ENCODE results near the gene RPTOR.

DNA sequence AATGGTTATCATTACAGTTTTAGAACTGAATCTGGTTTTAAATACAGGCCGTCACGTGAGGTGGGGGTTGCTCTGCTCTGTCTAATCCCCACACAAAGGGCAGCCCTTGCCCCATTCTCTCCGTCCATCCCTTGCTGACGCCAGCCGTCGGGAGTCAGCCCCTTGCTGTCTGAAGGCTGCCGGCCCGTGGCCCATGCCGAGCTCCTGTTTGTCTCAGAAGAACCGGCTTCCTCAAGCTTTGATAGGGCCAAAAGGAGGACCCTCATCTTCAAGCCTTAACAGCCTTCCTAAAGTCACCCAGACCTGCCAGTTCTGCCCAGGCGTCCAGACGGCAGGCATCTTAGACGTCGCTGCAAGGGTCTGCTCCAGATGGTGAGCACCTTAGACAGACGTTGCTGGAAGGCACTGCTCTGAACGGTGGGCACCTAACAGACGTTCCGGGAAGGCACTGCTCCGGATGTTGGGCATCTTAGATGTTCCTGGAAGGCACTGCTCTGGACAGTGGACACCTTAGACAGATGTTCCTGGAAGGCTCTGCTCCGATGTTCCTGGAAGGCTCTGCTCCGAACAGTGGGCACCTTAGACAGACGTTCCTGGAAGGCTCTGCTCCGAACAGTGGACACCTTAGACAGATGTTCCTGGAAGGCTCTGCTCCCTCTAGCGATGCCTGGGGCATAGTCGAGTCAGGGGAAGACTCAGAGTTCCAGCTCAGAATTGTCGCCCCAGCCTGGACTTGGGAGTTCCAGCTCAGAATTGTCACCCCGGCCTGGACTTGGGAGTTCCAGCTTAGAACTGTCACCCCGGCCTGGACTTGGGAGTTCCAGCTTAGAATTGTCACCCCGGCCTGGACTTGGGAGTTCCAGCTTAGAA, 411.9 kb downstream of the RPTOR start:
- TF ChIP-seq, protein P1, sequence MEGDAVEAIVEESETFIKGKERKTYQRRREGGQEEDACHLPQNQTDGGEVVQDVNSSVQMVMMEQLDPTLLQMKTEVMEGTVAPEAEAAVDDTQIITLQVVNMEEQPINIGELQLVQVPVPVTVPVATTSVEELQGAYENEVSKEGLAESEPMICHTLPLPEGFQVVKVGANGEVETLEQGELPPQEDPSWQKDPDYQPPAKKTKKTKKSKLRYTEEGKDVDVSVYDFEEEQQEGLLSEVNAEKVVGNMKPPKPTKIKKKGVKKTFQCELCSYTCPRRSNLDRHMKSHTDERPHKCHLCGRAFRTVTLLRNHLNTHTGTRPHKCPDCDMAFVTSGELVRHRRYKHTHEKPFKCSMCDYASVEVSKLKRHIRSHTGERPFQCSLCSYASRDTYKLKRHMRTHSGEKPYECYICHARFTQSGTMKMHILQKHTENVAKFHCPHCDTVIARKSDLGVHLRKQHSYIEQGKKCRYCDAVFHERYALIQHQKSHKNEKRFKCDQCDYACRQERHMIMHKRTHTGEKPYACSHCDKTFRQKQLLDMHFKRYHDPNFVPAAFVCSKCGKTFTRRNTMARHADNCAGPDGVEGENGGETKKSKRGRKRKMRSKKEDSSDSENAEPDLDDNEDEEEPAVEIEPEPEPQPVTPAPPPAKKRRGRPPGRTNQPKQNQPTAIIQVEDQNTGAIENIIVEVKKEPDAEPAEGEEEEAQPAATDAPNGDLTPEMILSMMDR (conservative IDR thresholded peaks at IDR 0.05; ENCODE audit: low read depth, low read length) = no peak
- TF ChIP-seq EZH2phosphoT487 (IDR thresholded peaks at IDR 0.05; ENCODE audit: borderline replicate concordance, low read length) = no peak
- TF ChIP-seq EZH2 (IDR thresholded peaks at IDR 0.05; ENCODE audit: low read length, unreplicated experiment) = no peak
